Tibial nerve (tissue), 4 donors: ENCODE measurements around the gene SLC35B3. TPM values are rescaled to one million over a fixed set of nuclear protein-coding genes. Genes with fewer than 3 reads are reported as not detected.

Experiments used
- DNase-seq, 2 donors: peaks; one replicate each; pipeline ENCODE4 v3.0.0-alpha.2; 2019; ENCODE audit warnings: low spot score in 2 of 2
- H3K27ac ChIP-seq, 4 donors: fragments of 200-600 bp; sonication (generic) in 3 of 4; one replicate each; pipeline ENCODE4 v1.5.1; 2017 to 2019; ENCODE audit warnings: mild to moderate bottlenecking in 1 of 4
- H3K27me3 ChIP-seq, 2 donors: fragments of 200-600 bp; sonication (generic) in 1 of 2; one replicate each; pipeline versions ENCODE4 v1.5.1 to v1.6.0; 2017 to 2019
- H3K36me3 ChIP-seq, 3 donors: fragments of 200-600 bp; sonication (generic); one replicate each; pipeline ENCODE4 v1.5.1; 2018 to 2019
- H3K4me1 ChIP-seq, 4 donors: fragments of 200-600 bp; sonication (generic) in 3 of 4; one replicate each; pipeline ENCODE4 v1.5.1; 2017 to 2019
- H3K4me3 ChIP-seq, 4 donors: fragments of 200-600 bp; sonication (generic) in 3 of 4; one replicate each; pipeline ENCODE4 v1.5.1; 2017 to 2019; ENCODE audit warnings: mild to moderate bottlenecking in 1 of 4, moderate library complexity in 1 of 4
- H3K9me3 ChIP-seq, 4 donors: fragments of 200-600 bp; sonication (generic) in 3 of 4; one replicate each; pipeline ENCODE4 v1.5.1; 2017 to 2019
- EP300 ChIP-seq, 2 donors: sonication (generic); formaldehyde crosslinking; IDR thresholded peaks; one replicate each; pipeline ENCODE4 v1.6.1; 2017; ENCODE audit warnings: antibody characterized with exemption in 2 of 2, mild to moderate bottlenecking in 1 of 2
- POLR2A ChIP-seq, 2 donors: fragments of 450-650 bp; IDR thresholded peaks; one replicate each; pipeline ENCODE4 v1.6.1; 2017; ENCODE audit warnings: antibody characterized with exemption in 2 of 2, mild to moderate bottlenecking in 2 of 2, moderate library complexity in 2 of 2
- WGBS, 2 donors: methylation state at CpG; one replicate each; pipeline ENCODE4 v1.1.5; 2018; 5-methylcytosine and 5-hydroxymethylcytosine counted together
- total RNA-seq, 4 donors: library from RNA; depleted of rRNA; stranded (reverse); fragments of >200 nt; gene quantifications; one replicate each; pipeline ENCODE4 v1.1.0, GENCODE V29; 2016
- TF ChIP-seq, protein P1 (sequence below), 5 experiments: fragments of 200-600 bp in 3 of 5; fragments of 450-650 bp in 2 of 5; sonication (generic) in 3 of 5; IDR thresholded peaks; one replicate each; pipeline ENCODE4 v1.5.1; 2016 to 2019; ENCODE audit warnings: antibody characterized with exemption in 5 of 5, mild to moderate bottlenecking in 3 of 5, moderate library complexity in 2 of 5

The SLC35B3 gene
- total RNA-seq, 4 donors from 2014 or later: 7.6 to 14.7 (median 11.0) TPM

DNA sequence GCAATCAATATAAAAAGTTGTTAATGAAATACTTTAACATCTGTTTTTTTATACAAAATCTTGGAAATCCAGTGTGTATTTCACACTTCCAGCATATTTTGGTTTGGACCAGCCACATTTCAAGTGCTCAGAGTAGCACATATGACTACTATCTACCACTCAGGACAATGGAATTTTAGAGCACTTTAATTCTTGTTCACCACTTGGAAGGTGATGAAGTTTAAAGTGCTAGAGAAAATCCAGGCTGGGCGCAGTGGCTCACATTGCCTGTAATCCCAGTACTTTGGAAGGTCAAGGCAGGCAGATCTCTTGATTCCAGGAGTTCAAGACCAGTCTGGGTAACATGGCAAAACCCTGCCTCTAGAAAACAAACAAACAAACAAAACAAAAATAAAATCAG lies 6.1 kb upstream of the SLC35B3 start:
- Histone ChIP-seq H3K4me1 (peaks cover 0 to 3% (median 0%) of the 10 kb centered on the region in 4 donors), H3K27ac (no peak overlapping the region), H3K36me3 (peaks cover 0 to 15% (median 0%) of the 10 kb centered on the region in 3 donors), H3K4me3 (no peak overlapping the region), H3K9me3 (no peaks in the 10 kb centered on the region), H3K27me3 (no peaks in the 10 kb centered on the region)
- WGBS, 2 donors: 92 to 96% methylated on average over 1 of the region's 1 CpG
- TF ChIP-seq POLR2A (IDR thresholded peaks at IDR 0.05): no peak
- TF ChIP-seq, protein P1, sequence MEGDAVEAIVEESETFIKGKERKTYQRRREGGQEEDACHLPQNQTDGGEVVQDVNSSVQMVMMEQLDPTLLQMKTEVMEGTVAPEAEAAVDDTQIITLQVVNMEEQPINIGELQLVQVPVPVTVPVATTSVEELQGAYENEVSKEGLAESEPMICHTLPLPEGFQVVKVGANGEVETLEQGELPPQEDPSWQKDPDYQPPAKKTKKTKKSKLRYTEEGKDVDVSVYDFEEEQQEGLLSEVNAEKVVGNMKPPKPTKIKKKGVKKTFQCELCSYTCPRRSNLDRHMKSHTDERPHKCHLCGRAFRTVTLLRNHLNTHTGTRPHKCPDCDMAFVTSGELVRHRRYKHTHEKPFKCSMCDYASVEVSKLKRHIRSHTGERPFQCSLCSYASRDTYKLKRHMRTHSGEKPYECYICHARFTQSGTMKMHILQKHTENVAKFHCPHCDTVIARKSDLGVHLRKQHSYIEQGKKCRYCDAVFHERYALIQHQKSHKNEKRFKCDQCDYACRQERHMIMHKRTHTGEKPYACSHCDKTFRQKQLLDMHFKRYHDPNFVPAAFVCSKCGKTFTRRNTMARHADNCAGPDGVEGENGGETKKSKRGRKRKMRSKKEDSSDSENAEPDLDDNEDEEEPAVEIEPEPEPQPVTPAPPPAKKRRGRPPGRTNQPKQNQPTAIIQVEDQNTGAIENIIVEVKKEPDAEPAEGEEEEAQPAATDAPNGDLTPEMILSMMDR (IDR thresholded peaks at IDR 0.05): no peak
- no peak for TF ChIP-seq EP300 (IDR thresholded peaks at IDR 0.05)
- no peak for DNase-seq

DNA sequence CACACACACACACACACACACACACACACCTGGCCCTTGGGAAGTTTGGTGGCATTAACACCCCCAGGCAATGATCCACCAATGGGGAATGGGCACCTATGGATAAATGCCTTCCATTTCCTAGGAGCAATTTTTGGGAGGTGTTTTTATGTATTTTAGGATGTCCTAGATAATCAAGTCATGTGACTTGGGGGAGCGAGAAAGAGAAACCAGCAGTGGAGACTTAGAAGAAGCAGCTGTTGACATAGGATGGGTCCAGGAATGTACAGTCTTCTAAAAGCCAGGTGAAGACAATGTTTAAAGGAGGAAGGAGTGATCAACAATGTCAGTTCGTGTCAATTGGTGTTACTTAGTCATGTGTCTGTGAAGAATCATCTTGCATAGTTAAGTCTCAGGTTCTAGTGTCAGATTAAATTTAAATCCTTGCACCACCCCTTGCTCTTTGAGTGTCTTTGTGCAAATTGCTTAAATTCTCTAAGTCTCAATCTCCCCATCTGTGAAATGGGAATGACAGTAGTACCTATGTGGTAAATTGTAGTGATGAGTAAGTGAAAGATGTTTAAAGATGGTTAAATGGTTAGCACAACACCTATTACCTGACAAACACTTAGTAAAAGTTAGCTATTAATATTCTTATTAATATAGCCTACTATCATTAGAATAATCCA lies 4.4 kb upstream of the SLC35B3 start:
- DNase-seq: no peak
- peaks cover 0 to 15% (median 0%) of the 10 kb centered on the region in 3 donors for H3K36me3 ChIP-seq
- H3K4me3 ChIP-seq: no peak overlapping the region
- 76 to 98% methylated on average over 2 of the region's 2 CpGs for WGBS, 2 donors
- peaks cover 0 to 9% (median 3%) of the 10 kb centered on the region in 4 donors for H3K4me1 ChIP-seq
- H3K27me3 ChIP-seq: no peaks in the 10 kb centered on the region
- TF ChIP-seq POLR2A (IDR thresholded peaks at IDR 0.05): no peak
- TF ChIP-seq EP300 (IDR thresholded peaks at IDR 0.05): no peak
- TF ChIP-seq, protein P1 (IDR thresholded peaks at IDR 0.05): no peak
- H3K27ac ChIP-seq: no peak overlapping the region
- H3K9me3 ChIP-seq: no peaks in the 10 kb centered on the region

DNA sequence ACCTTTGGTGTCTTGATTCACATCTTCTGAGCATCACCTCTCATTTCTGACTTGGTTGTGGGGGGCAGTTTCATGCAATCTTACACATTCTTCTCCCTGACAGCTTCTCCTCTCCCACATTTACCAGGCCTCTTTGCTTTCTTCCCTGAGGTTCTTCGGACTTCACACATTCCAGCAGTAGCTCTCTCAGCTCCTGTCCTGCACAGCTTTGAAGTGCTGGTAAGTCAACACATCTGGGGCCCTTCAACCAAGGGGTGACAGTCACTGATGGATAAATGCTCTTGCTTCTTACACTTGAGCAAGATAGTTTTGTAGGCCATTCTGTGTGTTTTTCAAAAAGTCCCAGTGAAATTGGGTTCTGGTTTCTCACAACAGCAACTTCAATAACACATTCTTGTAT lies 2.5 kb upstream of the SLC35B3 start:
- Histone ChIP-seq H3K27ac (no peak overlapping the region), H3K9me3 (no peaks in the 10 kb centered on the region), H3K4me3 (no peak overlapping the region), H3K36me3 (no peaks in the 10 kb centered on the region), H3K27me3 (no peaks in the 10 kb centered on the region), H3K4me1 (peaks cover 0 to 25% (median 17%) of the 10 kb centered on the region in 4 donors)
- no peak for DNase-seq
- WGBS, 2 donors: 71 to 75% methylated on average over 1 of the region's 1 CpG
- TF ChIP-seq, protein P1 (IDR thresholded peaks at IDR 0.05): no peak
- TF ChIP-seq POLR2A (IDR thresholded peaks at IDR 0.05) (no peak), EP300 (IDR thresholded peaks at IDR 0.05) (no peak)

DNA sequence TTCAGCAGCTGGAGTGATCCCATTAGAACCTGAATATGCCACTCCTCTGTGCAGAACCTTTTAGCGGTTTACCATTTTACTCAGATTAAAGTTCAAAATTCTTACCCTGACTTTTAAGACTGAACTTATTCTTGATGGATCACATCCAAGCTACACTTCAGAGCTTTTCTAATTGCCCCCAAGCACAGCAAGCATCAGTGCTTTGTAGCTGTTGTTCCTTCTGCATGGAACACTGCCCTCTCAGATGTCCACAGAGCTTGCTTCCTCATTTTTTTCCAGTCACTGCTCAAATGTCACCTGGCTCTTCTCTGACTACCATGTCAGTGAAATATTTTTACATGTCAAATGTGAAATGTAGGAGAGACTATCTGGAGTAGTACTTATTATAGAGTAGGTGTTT lies 1.6 kb upstream of the SLC35B3 start:
- no peak overlapping the region for H3K4me3 ChIP-seq
- no peaks in the 10 kb centered on the region for H3K9me3 ChIP-seq
- H3K4me1 ChIP-seq: peaks cover 0 to 29% (median 18%) of the 10 kb centered on the region in 4 donors
- TF ChIP-seq EP300 (IDR thresholded peaks at IDR 0.05): no peak
- no peak for TF ChIP-seq POLR2A (IDR thresholded peaks at IDR 0.05)
- TF ChIP-seq, protein P1 (IDR thresholded peaks at IDR 0.05): no peak
- H3K36me3 ChIP-seq: no peaks in the 10 kb centered on the region
- H3K27me3 ChIP-seq: no peaks in the 10 kb centered on the region
- DNase-seq: no peak
- no peak overlapping the region for H3K27ac ChIP-seq
- WGBS, 2 donors: 90 to 98% methylated on average over 1 of the region's 1 CpG

DNA sequence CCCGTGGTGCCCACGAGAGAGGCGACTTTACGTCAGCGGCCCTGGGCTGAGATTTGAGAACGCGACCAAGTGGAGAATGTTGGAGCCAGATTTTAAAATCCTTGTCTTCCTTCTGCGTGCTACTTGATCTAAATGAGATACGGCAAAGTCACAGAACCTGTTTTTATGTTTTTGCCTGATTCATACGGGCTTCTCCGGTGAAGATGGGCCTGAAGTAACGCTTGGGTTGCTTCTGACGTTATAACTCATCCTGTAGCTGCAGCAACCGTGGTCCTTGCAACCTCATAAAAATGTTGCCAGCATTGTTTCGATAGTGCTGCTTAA lies 462 bp upstream of the SLC35B3 start:
- TF ChIP-seq POLR2A (IDR thresholded peaks at IDR 0.05): no peak
- TF ChIP-seq, protein P1 (IDR thresholded peaks at IDR 0.05): no peak
- 19 to 24% methylated on average over 15 of the region's 15 CpGs for WGBS, 2 donors
- peak overlapping the region; percentile 60 to 95 (median 61) for H3K4me3 ChIP-seq
- no peaks in the 10 kb centered on the region for H3K9me3 ChIP-seq
- no peaks in the 10 kb centered on the region for H3K27me3 ChIP-seq
- DNase-seq: no peak
- peak overlapping the region; percentile 48 to 92 (median 85) for H3K27ac ChIP-seq
- H3K36me3 ChIP-seq: no peaks in the 10 kb centered on the region
- H3K4me1 ChIP-seq: peaks cover 0 to 29% (median 18%) of the 10 kb centered on the region in 4 donors
